Pons (tissue), 1 donor: Measurements from ENCODE around the gene FBN2.
"Not testable (repeated sequence)": the region's sequence is repeated elsewhere in the genome, so short reads cannot be mapped to it uniquely, and the experiment has no call there.

Experiments used
- DNase-seq: peaks from one replicate; pipeline ENCODE4 v3.0.0-alpha.2; 2016; ENCODE audit warnings: low spot score

Gene FBN2

DNA sequence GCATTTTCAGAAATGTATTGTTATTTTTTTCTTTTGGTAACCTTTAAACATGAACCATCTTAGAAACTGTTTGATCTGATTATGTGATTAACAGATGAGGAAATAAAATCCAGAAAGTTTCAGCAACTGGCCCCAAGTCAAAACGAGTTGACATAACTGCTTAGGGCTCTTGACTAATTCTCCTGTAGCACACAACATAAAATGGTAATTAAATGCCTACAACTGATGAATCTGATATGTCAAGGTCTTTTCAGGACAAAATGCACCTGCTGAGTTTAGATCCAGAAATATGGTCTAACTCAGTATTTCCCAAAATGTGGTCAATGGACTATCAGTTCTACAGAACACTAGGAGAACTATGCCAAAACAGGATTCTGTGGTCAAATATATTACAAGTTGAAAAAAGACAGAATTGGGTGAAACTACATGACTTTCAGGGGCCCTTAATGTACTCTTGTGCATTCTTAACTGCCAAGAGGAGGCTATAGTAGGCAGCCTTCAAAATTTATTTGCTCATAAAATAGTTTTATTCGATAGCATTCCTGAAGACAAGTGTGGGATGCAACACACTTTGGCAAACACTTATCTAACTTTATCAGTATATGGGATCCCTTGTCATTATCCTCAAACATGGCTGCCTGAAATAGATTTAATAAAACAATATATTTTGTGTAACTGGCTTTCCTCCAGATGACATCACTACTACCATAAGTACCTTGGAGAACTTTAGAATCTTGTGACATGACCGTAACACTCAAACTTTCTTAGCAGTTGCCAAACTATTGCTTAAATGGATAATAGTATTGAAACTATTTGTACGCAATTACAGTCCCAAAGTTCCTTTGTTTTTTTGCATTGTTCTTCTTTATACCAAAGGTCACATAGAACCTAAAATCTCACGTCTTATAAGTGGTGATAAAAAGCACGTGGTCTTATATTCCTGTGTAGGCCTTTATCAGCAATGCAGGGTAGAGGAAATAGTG lies 59.4 kb downstream of the FBN2 start:
- no peak for DNase-seq

DNA sequence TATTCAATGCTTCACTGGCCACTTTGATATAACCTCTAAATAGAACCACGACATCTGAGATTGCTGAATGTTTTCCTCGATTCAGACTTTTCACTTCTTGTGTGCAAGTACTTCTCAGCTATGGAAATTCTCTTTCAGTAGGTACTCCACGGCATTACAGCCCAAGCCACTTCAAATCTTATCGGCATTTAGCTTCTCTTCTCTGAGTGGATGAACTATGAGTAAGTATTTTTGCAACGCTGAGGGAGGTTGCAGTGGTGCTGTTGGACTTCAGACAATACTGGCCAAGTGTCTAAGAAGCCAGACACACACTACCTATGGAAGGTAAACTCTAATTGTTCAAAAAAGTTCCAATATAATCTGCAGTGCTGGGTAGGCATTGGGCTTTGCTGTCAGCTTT lies 60.1 kb downstream of the FBN2 start:
- DNase-seq: no peak

DNA sequence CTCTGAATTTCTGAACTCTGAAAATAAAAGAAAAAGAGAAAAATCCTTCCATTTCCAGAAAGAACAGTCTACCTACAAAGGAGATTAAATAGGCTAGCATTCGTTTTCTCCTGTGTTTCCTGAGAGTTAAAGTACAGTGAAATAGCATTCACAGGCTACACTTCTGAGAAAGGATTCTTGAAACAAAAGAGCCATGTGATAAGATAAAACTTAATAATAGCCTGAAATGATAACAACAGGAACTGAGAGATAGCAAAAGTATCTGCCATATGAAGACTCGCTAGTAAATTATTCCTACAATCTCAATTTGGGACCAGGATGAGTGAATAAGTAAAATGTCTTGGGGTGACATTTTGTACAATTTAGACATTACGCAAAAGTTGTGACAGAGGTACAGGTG lies 62.4 kb downstream of the FBN2 start:
- DNase-seq: no peak

DNA sequence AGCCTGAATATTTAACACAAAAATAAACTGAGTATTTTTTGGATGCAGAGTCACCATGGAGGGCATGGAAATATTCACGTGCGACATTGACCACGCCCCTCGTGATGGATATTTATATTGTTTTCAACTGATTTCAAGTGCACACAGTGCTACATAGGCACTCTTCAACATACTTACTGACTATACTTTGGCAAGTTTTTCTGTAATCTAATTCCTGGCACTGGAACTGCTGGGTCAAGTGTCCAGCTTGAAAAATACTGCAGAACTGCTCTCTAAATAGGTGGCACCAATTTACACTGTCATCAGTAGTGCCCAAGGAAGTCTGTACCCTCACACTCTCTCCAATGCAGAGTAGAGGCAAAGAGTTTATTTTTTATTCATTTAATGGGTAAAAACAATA lies 65.1 kb downstream of the FBN2 start:
- DNase-seq: no peak

GRCh38 chr5:128472036-128472435 lies 66.0 kb downstream of the FBN2 start:
- DNase-seq: no peak

GRCh38 chr5:128470663-128471062 lies 67.4 kb downstream of the FBN2 start:
- no peak for DNase-seq

DNA sequence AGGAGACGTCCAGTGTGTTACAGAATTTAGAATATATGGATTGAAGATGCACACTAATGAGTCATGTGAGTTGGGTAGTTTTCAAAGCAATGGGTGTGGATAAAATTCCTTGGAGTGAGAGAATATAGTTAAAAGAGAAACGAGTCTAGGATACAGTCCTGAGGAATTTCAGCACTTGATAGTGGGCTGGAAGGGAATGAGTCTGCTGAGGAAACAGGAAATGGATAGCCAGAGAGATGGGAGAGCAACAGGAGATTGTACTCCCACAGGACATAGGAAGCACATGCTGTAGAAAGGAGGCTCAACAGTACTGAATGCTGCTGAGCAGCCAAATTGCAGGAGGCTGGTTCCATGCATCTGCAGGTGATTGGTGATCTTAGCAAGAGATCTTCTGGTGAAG lies 68.1 kb downstream of the FBN2 start:
- no peak for DNase-seq

DNA sequence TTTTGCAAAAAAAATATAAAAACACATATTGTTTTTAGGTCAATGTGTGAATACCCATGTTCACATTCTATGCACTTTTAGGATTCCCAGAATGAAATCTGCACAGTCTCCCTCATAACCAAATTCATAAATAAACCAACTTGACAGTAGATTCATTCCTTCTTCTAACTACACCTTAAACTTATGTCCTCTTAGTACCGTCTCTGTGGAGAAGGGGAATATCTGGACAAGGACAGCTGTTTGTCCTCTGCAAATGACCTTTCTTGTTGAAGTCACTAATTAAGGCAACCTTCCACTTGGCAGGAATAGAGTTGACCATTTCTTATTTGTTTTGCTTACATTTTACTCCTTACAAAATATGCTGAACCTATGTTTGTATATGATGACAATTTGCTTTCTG lies 71.1 kb downstream of the FBN2 start:
- DNase-seq: no peak

- DNase-seq: no peak
Observed at GRCh38 chr5:128466554-128466953, 71.5 kb downstream of the FBN2 start.

- DNase-seq: no peak
Observed at GRCh38 chr5:128464596-128464995, 73.4 kb downstream of the FBN2 start.

GRCh38 chr5:128462330-128462729 lies 75.7 kb downstream of the FBN2 start:
- no peak for DNase-seq

- not testable (repeated sequence) for DNase-seq
Observed at GRCh38 chr5:128457147-128457915, 80.7 kb downstream of the FBN2 start.

DNA sequence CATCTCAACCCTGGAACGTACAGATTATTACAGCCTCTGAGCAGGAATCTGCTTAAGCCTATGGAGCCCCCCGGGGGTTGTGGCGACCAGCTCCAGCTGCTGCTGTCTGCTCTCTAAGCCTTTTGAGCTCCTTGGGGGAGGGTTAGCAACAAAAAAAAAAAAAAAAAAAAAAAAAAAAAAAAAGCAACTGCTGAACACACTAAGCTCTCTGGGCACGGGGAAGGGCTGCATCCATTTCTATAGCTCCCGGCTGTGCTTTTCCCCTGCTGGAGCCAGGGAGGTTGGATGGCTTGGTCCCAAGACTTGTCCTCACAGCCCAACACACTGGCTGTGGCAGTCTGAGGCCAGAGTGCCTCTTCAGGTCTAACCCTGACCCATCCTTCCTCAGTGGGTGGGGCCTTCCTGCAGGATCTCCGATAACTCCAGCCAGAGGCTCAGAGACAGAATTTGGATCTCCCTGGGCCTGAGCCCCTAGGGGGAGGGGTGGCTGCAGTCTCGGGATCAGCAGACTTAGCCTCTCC lies 82.1 kb downstream of the FBN2 start:
- no peak for DNase-seq

GRCh38 chr5:128453121-128453520 lies 84.9 kb downstream of the FBN2 start:
- no peak for DNase-seq

DNA sequence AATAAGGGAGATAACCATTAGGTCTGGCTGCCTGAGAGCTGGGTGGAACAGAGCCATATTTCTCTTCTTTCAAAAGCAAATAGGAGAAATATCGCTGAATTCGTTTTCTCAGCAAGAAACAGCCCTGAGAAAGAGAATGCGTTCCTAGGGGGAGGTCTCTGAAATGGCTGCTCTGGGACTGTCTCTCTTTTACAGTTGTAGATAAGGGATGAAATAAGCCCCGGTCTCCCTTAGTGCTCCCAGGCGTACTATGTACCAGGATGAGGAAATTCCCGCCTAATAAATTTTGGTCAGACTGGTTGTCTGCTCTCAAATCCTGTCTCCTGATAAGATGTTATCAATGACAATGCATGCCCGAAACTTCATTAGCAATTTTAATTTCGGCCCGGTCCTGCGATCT lies 90.8 kb downstream of the FBN2 start:
- not testable (repeated sequence) for DNase-seq

DNA sequence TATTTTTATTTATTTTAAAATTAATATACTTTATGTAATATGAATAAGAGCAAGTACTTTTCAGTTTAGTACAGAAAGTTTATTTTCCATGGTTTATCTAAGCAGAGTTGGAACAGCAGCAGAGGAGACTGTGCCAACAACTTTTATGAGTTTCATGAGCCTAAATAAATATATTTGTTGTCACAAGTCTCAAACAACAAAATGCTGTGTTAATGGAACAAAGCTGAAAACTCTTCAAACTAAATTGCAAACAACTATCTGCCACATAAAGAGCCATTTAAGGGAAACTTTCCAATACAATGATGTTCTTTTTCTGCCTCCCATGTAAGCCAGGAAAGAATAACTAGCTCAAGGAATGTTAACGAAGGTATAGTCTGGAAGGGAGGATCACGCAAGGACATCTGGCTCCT lies 96.1 kb downstream of the FBN2 start:
- DNase-seq: peak; percentile 1

- no peak for DNase-seq
Observed at GRCh38 chr5:128441165-128441564, 96.9 kb downstream of the FBN2 start.

DNA sequence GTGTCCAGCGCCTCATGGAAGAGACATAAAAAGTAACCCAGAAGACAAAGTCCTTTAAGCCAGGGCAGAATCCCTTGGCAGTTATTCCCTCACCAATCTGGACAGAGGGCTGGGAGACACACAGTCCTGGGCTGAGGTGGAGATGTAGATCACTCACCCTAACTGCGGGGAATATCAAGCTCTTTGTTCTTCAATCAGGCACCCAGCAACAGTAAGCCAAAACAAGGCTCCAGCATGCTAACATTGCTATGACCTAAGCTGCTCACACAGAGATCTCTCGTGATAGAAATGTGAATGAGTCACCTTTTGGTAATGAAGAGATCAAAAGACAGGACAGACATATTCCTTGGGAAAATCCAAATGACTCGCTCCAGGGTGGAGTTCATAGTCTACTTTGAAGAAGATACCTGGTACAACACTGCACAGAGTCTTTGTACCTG lies 101.3 kb downstream of the FBN2 start:
- DNase-seq: no peak

GRCh38 chr5:128435861-128436260 lies 102.2 kb downstream of the FBN2 start:
- no peak for DNase-seq

GRCh38 chr5:128434993-128435392 lies 103.1 kb downstream of the FBN2 start:
- DNase-seq: no peak

GRCh38 chr5:128432913-128433440 lies 105.1 kb downstream of the FBN2 start:
- DNase-seq: no peak

DNA sequence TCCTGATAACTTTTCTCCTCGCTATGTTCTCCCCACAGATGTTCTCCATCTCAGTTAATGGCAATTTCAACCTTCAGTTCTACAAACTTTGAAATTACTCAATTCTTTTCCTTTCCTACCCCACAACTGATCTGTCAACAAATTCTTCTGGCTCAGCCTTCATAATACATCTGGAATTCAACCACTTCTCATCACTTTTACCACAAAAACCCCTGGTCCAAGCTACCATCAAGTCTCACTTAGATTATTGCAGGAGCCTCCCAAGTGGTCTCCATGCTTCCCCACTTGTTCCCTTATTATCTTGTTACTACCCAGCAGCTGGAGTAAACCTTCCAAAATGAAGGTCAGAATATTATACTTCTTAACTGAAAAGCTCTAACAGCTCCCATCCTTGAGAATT lies 110.1 kb downstream of the FBN2 start:
- no peak for DNase-seq
